ENCODE measurements around the gene RUVBL2.
A peak's percentile ranks its signal among the peaks of the same experiment; 100 is the strongest.

The RUVBL2 gene

GRCh38 chr19:48968813-48969218 lies 24.9 kb upstream of the RUVBL2 start:
- no peak overlapping the region for H3K27ac ChIP-seq
- TF ChIP-seq ZFX (IDR thresholded peaks at IDR 0.05) (no peak), CTCF (conservative IDR thresholded peaks at IDR 0.05) (no peak)

- TF ChIP-seq ZFX (IDR thresholded peaks at IDR 0.05) = no peak
- no peak for TF ChIP-seq CTCF (conservative IDR thresholded peaks at IDR 0.05)
- no peak overlapping the region for H3K27ac ChIP-seq
Observed at GRCh38 chr19:48969276-48970138, 24.2 kb upstream of the RUVBL2 start.

- no peak overlapping the region for H3K27ac ChIP-seq
- no peak for TF ChIP-seq CTCF (conservative IDR thresholded peaks at IDR 0.05)
- no peak for TF ChIP-seq ZFX (IDR thresholded peaks at IDR 0.05)
Observed at GRCh38 chr19:48970139-48970766, 23.4 kb upstream of the RUVBL2 start.

GRCh38 chr19:48970923-48971395 lies 22.7 kb upstream of the RUVBL2 start:
- H3K27ac ChIP-seq = no peak overlapping the region
- peak; percentile 83 for TF ChIP-seq CTCF (conservative IDR thresholded peaks at IDR 0.05)
- TF ChIP-seq ZFX (IDR thresholded peaks at IDR 0.05) = no peak

- no peak for TF ChIP-seq ZFX (IDR thresholded peaks at IDR 0.05)
- H3K27ac ChIP-seq = no peak overlapping the region
Observed at GRCh38 chr19:48975947-48976847, 17.5 kb upstream of the RUVBL2 start.

- H3K27ac ChIP-seq = no peak overlapping the region
- TF ChIP-seq CTCF (conservative IDR thresholded peaks at IDR 0.05) (no peak), ZFX (IDR thresholded peaks at IDR 0.05) (no peak)
Observed at GRCh38 chr19:48977061-48977460, 16.6 kb upstream of the RUVBL2 start.

- TF ChIP-seq CTCF (conservative IDR thresholded peaks at IDR 0.05) (no peak), ZFX (IDR thresholded peaks at IDR 0.05) (no peak)
- H3K27ac ChIP-seq = no peak overlapping the region
Observed at GRCh38 chr19:48982280-48982679, 11.4 kb upstream of the RUVBL2 start.

Data from C4-2B (cell line).